ENCODE measurements around the gene SMPD3.

DNA sequence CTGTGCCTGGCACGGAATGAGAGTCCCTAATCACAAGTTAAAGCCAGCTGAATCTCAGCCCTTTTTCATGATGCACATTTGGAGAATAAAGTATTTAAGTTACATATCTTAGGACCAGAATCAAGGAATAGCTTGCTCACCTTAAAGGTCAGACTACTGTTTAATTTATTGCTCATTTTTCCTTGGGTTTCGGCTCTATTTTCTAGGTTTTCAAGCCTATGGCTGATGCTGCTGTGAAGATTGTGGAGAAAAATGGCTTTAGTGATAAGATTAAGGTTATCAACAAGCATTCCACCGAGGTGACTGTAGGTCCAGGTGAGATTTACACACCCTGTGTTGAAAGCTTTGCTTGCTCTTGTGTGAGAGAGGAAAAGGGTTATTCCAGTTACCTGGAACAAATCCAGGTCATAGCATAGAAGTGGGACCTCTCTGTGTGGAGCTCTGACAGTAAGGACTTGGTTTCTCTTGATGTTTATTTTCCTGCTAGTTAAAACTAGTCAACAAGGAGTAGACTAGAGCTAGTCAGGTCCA lies 119.4 kb downstream of the SMPD3 start:
- TF ChIP-seq, protein P1, sequence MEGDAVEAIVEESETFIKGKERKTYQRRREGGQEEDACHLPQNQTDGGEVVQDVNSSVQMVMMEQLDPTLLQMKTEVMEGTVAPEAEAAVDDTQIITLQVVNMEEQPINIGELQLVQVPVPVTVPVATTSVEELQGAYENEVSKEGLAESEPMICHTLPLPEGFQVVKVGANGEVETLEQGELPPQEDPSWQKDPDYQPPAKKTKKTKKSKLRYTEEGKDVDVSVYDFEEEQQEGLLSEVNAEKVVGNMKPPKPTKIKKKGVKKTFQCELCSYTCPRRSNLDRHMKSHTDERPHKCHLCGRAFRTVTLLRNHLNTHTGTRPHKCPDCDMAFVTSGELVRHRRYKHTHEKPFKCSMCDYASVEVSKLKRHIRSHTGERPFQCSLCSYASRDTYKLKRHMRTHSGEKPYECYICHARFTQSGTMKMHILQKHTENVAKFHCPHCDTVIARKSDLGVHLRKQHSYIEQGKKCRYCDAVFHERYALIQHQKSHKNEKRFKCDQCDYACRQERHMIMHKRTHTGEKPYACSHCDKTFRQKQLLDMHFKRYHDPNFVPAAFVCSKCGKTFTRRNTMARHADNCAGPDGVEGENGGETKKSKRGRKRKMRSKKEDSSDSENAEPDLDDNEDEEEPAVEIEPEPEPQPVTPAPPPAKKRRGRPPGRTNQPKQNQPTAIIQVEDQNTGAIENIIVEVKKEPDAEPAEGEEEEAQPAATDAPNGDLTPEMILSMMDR (IDR thresholded peaks at IDR 0.05) = no peak
- TF ChIP-seq EP300 (IDR thresholded peaks at IDR 0.05; ENCODE audit: low read depth) (no peak), POLR2AphosphoS5 (IDR thresholded peaks at IDR 0.05) (no peak), POLR2A (IDR thresholded peaks at IDR 0.05) (no peak)
